RCC 7860 (cell line): ENCODE results near the gene SHTN1.

ENCODE experiments used
- DNase-seq: peaks from one replicate; pipeline ENCODE4 v3.0.0-alpha.2; 2015; ENCODE audit warnings: low spot score
- FAIRE-seq: peaks from 2 replicates; lab custom pipeline; 2012; peaks lifted over from hg19 to GRCh38; lab: Jason Lieb, UNC

Gene SHTN1

GRCh38 chr10:116919164-116919563 is 85.8 kb downstream of the SHTN1 start:
- no peak for FAIRE-seq
- no peak for DNase-seq

- peak; percentile 7 for FAIRE-seq
These were observed 86.4 kb downstream of the SHTN1 start for GRCh38 chr10:116918583-116918982.

GRCh38 chr10:116917481-116917880 is 87.5 kb downstream of the SHTN1 start:
- no peak for FAIRE-seq

More at GRCh38 chr10:116918583-116918982, 86.4 kb downstream of the SHTN1 start:
- no peak for DNase-seq

DNA sequence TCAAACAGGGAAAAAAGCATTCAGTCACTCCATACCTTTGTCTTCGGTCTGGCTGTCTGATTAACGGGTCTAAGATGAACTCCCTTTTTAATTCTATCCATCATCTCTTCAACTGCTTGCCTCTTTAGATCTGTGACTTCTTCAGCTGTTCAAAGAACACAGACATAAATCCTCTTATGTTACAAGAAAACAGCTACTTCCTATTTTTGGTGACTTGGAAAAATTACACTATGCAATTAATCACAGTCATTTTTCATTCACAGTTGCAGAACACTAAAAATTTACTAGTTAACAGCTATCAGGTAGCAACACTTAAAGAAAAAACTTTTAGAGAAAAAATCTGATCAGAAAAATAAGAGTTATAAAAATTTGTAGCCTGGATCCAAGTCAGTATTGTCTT is 89.6 kb downstream of the SHTN1 start:
- DNase-seq (no peak), FAIRE-seq (no peak)

More at GRCh38 chr10:116917481-116917880, 87.5 kb downstream of the SHTN1 start:
- no peak for DNase-seq

DNA sequence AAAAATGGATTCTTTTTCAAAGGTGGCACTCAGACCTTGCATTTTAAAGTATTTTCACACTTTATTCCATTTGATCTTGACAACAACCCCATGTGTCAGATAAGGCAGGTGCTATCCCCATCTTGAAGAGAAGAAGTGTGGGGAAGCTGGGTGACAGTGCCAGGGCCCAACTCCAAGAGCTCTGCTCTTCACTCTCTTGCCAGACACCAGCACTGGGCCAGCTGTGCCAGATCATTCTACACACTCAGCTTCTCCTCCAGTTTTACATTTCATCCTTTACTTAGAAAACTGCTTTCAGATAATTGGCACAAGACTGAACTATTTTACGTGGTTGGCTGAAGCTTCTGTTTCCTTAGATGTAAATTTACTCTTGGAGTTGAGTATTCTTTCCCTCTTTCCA is 91.3 kb downstream of the SHTN1 start:
- FAIRE-seq, result no peak
- DNase-seq, result no peak

DNA sequence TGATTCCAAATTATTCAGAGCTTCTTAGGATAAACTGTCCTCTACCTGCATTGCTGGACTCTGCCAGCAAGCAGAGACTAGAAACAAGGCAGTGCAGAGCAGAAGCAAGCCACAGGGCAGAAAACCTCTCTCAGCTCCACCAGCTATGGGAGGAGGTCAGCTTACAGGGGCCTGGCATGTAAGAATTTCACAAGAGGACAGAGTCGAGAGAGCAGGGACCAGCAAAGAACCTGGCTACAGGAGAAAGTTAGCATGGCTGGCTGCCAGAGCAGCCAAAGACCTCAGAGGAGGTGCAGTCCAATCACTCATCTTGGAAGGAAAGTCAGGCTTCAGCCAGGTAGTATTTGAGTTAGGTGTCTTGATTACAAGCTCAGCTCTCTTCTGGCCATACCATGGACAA is 92.8 kb downstream of the SHTN1 start:
- DNase-seq (no peak), FAIRE-seq (no peak)

DNA sequence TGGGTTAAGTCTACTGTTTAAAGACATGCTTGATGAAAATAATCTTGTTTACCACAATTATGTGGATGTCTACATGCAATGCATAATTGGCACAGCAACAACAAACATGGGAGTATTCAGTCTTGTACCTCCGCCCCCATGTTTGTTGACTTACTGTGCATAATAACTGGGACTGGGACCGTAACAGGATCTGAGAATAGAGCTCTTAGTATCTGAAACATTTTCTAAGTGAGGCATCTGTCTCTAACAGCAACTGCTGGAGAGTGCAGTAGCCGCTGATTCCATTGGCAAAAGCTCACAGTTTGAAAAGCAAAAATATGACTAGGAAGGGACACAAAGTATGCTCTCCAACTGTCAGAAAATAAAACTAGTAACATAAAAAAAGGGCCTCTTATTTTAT is 94.1 kb downstream of the SHTN1 start:
- FAIRE-seq (no peak), DNase-seq (no peak)

DNA sequence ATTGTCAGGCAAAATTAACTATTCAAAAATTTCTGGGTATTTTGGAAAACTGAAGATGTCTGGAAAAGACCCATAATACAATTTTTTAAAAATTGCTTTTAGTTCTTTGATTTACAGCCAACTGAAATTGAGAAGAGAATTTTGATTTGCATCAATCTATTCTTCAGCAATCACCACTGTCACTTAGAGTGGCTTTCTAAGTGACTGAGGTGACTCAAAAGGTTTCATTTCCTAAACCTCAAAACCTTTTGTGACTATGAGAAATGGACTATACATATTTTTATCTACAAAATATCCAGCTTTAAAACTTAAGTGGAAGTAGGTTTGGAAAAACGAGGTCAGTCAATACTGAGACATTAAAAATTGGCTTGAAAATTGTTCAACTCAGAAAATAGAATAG is 95.7 kb downstream of the SHTN1 start:
- DNase-seq (no peak), FAIRE-seq (no peak)

GRCh38 chr10:116907245-116907987 is 97.6 kb downstream of the SHTN1 start:
- no peak for DNase-seq

GRCh38 chr10:116905845-116906210 is 99.2 kb downstream of the SHTN1 start:
- DNase-seq, result peak; percentile 86
- FAIRE-seq, result peak; percentile 90

More at GRCh38 chr10:116907245-116907987, 97.6 kb downstream of the SHTN1 start:
- FAIRE-seq, result no peak

- FAIRE-seq (peak; percentile 96), DNase-seq (peak; percentile 45)
These were observed 105.4 kb downstream of the SHTN1 start for GRCh38 chr10:116899626-116900025.

DNA sequence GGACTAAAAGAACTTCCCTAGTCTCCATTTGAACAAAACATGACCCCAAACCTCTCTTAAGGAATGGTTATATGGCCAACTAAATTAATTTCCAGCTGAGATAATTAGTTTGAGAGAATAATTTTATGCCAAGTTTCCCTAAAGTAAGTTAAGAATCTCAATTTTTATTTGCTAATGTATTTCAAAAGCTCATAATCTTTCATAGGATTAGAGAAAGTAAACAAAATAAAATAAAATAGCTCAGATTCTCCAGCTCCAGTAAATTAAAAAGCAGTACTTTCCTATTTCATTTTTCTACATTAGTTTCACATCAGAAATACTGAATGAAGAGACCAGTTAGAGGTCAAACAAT is 111.3 kb downstream of the SHTN1 start:
- DNase-seq, result no peak
- no peak for FAIRE-seq

- DNase-seq (no peak), FAIRE-seq (no peak)
These were observed 111.9 kb downstream of the SHTN1 start for GRCh38 chr10:116892907-116893685.

DNA sequence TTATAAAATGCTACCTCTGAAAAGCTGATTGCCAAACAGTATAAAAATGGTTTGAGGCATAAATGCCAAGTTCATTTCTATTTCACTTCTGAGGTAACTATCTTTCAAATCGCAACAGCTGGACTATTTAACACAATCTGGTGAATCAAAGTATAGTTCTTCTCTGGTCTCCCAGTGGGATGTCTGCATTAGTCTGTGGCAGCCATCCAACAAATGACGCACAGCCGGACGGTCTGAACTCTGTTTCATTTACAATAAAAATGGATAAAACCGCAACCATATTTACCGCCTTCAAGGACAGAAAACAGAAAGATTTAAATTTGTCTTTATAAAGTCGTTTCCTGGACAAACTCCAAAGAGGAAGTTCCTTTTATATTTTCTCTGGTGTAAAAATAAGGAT is 113.8 kb downstream of the SHTN1 start:
- FAIRE-seq (peak; percentile 65), DNase-seq (peak; percentile 23)

- FAIRE-seq, result no peak
- DNase-seq, result no peak
These were observed 115.9 kb downstream of the SHTN1 start for GRCh38 chr10:116889066-116889465.

- DNase-seq (peak; percentile 85), FAIRE-seq (peak; percentile 91)
These were observed 116.5 kb downstream of the SHTN1 start for GRCh38 chr10:116888380-116889055.

- no peak for DNase-seq
- FAIRE-seq, result no peak
These were observed 118.2 kb downstream of the SHTN1 start for GRCh38 chr10:116886772-116887171.

DNA sequence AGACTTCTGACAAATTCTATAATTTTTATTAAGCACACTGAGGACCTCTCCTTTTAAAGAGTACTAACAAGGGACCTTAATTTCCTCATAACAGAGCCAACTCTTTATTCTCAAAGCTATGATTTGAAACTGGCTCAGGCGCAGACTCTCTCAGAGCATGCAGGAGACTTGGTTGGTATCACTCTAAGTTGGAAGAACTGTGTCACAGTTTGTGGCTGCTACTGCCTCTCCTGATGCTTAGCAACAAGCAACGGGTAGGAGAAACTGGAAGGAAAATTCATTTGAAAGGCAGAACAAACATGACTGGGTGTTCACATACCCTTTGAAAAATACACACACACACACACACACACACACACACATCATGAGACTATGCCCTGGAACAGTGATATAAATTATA is 122.3 kb downstream of the SHTN1 start:
- FAIRE-seq (no peak), DNase-seq (no peak)

DNA sequence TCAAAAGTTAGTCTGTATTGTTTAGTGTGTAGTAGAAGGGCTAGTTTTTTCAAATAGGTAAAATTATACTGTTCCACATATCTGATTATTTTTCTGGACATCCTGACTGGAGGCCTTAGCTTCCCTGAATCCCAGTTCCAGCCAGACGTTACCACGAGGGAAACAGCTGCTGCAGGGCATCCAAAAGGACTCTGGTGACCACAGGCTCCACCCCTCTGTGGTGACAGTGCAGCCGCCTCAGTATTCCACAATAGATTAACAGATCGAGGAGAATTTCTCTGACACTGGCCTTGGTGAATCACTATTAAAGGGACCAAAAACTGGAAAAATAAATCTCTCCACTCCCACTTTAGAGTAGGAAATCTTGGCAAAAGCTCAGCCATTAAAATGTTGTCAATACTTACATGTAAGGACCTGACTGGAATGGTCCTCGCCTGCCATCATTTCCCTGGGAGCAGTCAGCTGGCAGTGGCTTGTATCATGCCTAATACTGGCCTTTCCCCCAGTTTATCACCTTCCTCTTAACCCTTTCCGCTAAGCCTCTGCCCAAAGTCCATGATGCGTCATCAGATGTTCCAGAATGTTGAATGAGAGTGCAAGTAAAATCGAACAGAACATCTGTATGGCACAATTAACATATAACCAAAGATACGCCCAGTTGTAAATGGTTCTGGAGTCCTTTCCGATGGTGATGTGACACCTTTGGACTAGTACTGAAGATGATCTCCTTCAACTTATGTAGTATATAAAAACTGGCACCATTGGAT is 124.1 kb downstream of the SHTN1 start:
- DNase-seq, result peak; percentile 53
- peak; percentile 88 for FAIRE-seq

GRCh38 chr10:116879817-116880216 is 125.2 kb downstream of the SHTN1 start:
- no peak for DNase-seq
- no peak for FAIRE-seq

DNA sequence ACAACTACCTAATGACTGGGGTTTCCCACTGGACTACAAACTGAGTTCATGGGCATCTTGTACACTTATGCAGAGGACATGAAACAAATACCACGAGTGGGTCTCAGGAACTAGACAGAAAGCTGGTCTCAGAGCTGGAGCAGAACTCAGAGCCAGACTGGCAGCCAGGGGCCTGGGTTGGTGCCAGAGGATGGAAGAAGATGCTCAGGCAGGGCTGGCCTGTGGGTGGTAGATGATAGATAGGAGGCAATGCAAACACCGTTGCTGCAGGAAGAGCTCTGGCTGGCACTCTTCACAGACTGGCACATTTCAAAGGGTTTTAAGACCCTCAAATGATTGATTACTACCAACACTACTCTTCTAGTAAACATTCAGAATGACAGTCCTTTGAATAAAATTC is 126.9 kb downstream of the SHTN1 start:
- no peak for FAIRE-seq
- DNase-seq, result no peak
